A549 treated with CpdA at 1 μM for 4 hours (cell line): Measurements from ENCODE around the gene SERPINB11. TPM values are rescaled to one million over a fixed set of nuclear protein-coding genes. Genes with fewer than 3 reads are reported as not detected.

Source experiments
- total RNA-seq: library from RNA; stranded (reverse); fragments of 200-300 nt; extraction: Qiagen RNA extraction; gene quantifications from 5 replicates; pipeline ENCODE4 v1.2.3, GENCODE V29; 2022; ENCODE audit warnings: low read depth

SERPINB11 gene
- 0.11 TPM in 1 of 5 replicates, not detected in the others for total RNA-seq

GRCh38 chr18:63702660-63703059, at the start of gene SERPINB11:
Gene SERPINB11 (plus strand): TSS chr18:63702960. CDS start chr18:63710194, 7,234 bp downstream.

GRCh38 chr18:63661750-63662149, 41.0 kb upstream of the SERPINB11 start, which contains the start of gene SERPINB3:
Gene SERPINB3 (minus strand): TSS chr18:63661893. CDS start chr18:63661216, 677 bp downstream.

Other genes starting within 250 kb of the SERPINB11 start
- 0.07 to 0.16 TPM (median 0.10 TPM) in 4 of 5 replicates, not detected in the other for gene SERPINB5, start 226.0 kb upstream of the SERPINB11 start, total RNA-seq
- gene SERPINB12, start 160.6 kb upstream of the SERPINB11 start, total RNA-seq = not detected in 5 replicates
- gene SERPINB13, start 115.6 kb upstream of the SERPINB11 start, total RNA-seq = not detected in 5 replicates
- 0.16 to 0.26 TPM (median 0.20 TPM) in 5 replicates for gene SERPINB4, start 58.7 kb upstream of the SERPINB11 start, total RNA-seq
- gene SERPINB3, start 41.1 kb upstream of the SERPINB11 start, total RNA-seq = 0.09 to 0.26 TPM (median 0.17 TPM) in 4 of 5 replicates, not detected in the other
- 1.7 to 3.3 TPM (median 2.8 TPM) in 5 replicates for gene SERPINB7, start 72.5 kb downstream of the SERPINB11 start, total RNA-seq
- 0.06 to 0.08 TPM (median 0.07 TPM) in 3 of 5 replicates, not detected in the others for gene SERPINB2, start 184.7 kb downstream of the SERPINB11 start, total RNA-seq
- gene SERPINB10, start 205.0 kb downstream of the SERPINB11 start, total RNA-seq = not detected in 5 replicates
- gene HMSD, start 246.3 kb downstream of the SERPINB11 start, total RNA-seq = 0.34 to 0.59 TPM (median 0.54 TPM) in 3 of 5 replicates, not detected in the others